Measurements from ENCODE around the gene BAZ2B. TPM values are rescaled to one million over a fixed set of nuclear protein-coding genes. Genes with fewer than 3 reads are reported as not detected.

Gene BAZ2B
- polyA plus RNA-seq, 5 donors = 53.2 to 128 (median 104) TPM

Other genes with a start within 250 kb of the BAZ2B start
- 100 to 1,000 TPM; 120 to 209 (median 181) TPM for gene MARCHF7, start 96.0 kb upstream of the BAZ2B start, polyA plus RNA-seq (ENCODE audit: insufficient read depth in 1 of 5, insufficient read length in 5 of 5, low replicate concordance in 1 of 5)
- 10 to 100 TPM; 42.4 to 63.0 (median 60.7) TPM for gene CD302, start 181.7 kb upstream of the BAZ2B start, polyA plus RNA-seq (ENCODE audit: insufficient read depth in 1 of 5, insufficient read length in 5 of 5, low replicate concordance in 1 of 5)

Measured in right lung (tissue), 5 donors.